HEK293 (cell line): ENCODE measurements around the gene EEF1AKMT1.

Source experiments
- CTCF ChIA-PET: fragments of 350-600 bp; formaldehyde crosslinking; extraction: SDS; loops from one replicate; lab custom pipeline; 2021; ENCODE audit warnings: antibody characterized with exemption; lab: Yijun Ruan, JAX
- POLR2A ChIA-PET: fragments of 300-600 bp; formaldehyde crosslinking; extraction: SDS; loops from one replicate; lab custom pipeline; 2020; ENCODE audit warnings: antibody characterized with exemption, inconsistent platforms; lab: Yijun Ruan, JAX
- H3K27ac ChIP-seq: fragments of 200-500 bp; sonication (Bioruptor generic); 2 replicates; pipeline ENCODE4 v1.5.1; 2014; ENCODE audit warnings: low read depth, low read length, control low read depth, inconsistent platforms; ENCODE audit errors: extremely low read depth
- H3K36me3 ChIP-seq, 2 experiments: fragments of 200-500 bp in 1 of 2; sonication (Bioruptor generic) in 1 of 2; 1 replicate in 1 of 2; 2 replicates in 1 of 2; pipeline ENCODE4 v1.5.1; 2014 to 2017; ENCODE audit warnings: inconsistent platforms in 2 of 2, low read length in 2 of 2; ENCODE audit not compliant: control insufficient read depth in 2 of 2, insufficient read depth in 1 of 2
- H3K4me1 ChIP-seq: fragments of 200-500 bp; sonication (Bioruptor generic); 2 replicates; pipeline ENCODE4 v1.5.1; 2014; ENCODE audit warnings: mild to moderate bottlenecking, low read length, inconsistent platforms; ENCODE audit not compliant: control insufficient read depth, insufficient read depth
- H3K4me3 ChIP-seq: 2 replicates; pipeline ENCODE4 v1.5.1; 2011; ENCODE audit warnings: low read depth, mild to moderate bottlenecking, control low read depth, low read length, moderate library complexity
- H3K9me3 ChIP-seq: fragments of 200-500 bp; sonication (Bioruptor generic); 2 replicates; pipeline ENCODE4 v1.5.1; 2014; ENCODE audit warnings: low read depth, low read length, inconsistent platforms; ENCODE audit not compliant: control insufficient read depth, insufficient read depth
- GLI4 ChIP-seq: fragments of 450-650 bp; formaldehyde crosslinking; IDR thresholded peaks from 2 replicates; pipeline ENCODE4 v1.5.1; 2016; ENCODE audit warnings: missing biosample characterization, missing genetic modification characterization
- OSR2 ChIP-seq: fragments of 450-650 bp; formaldehyde crosslinking; IDR thresholded peaks from 2 replicates; pipeline ENCODE4 v1.5.1; 2016; ENCODE audit warnings: missing biosample characterization, missing genetic modification characterization
- SETDB1 ChIP-seq: IDR thresholded peaks from one replicate; pipeline ENCODE4 v1.6.1; 2017; ENCODE audit warnings: mild to moderate bottlenecking, low read length, moderate library complexity, mixed read lengths; ENCODE audit not compliant: insufficient read length
- ZNF133 ChIP-seq: fragments of 450-650 bp; formaldehyde crosslinking; IDR thresholded peaks from 2 replicates; pipeline ENCODE4 v1.5.1; 2016; ENCODE audit warnings: missing biosample characterization, missing genetic modification characterization
- ZNF19 ChIP-seq: fragments of 450-650 bp; formaldehyde crosslinking; IDR thresholded peaks from 2 replicates; pipeline ENCODE4; 2016; ENCODE audit warnings: missing biosample characterization, missing genetic modification characterization, low read depth
- ZNF23 ChIP-seq: fragments of 450-650 bp; formaldehyde crosslinking; IDR thresholded peaks from 2 replicates; pipeline ENCODE4 v1.5.1; 2016; ENCODE audit warnings: missing biosample characterization, missing genetic modification characterization, borderline replicate concordance
- ZNF239 ChIP-seq: fragments of 450-650 bp; formaldehyde crosslinking; IDR thresholded peaks from 2 replicates; pipeline ENCODE4 v1.5.1; 2016; ENCODE audit warnings: missing biosample characterization, missing genetic modification characterization
- ZNF416 ChIP-seq: fragments of 450-650 bp; formaldehyde crosslinking; IDR thresholded peaks from 2 replicates; pipeline ENCODE4 v1.5.1; 2016; ENCODE audit warnings: missing biosample characterization, missing genetic modification characterization
- ZNF560 ChIP-seq: fragments of 450-650 bp; formaldehyde crosslinking; IDR thresholded peaks from 2 replicates; pipeline ENCODE4 v1.5.1; 2017; ENCODE audit warnings: missing biosample characterization, missing genetic modification characterization, borderline replicate concordance
- TF ChIP-seq, protein P1 (sequence below): fragments of 450-650 bp; formaldehyde crosslinking; IDR thresholded peaks from 2 replicates; pipeline ENCODE4 v1.5.1; 2017; ENCODE audit warnings: missing biosample characterization, missing genetic modification characterization
- TF ChIP-seq, protein P2 (sequence below): fragments of 450-650 bp; formaldehyde crosslinking; IDR thresholded peaks from 2 replicates; pipeline ENCODE4 v1.5.1; 2016; ENCODE audit warnings: missing biosample characterization, missing genetic modification characterization

EEF1AKMT1 gene

DNA sequence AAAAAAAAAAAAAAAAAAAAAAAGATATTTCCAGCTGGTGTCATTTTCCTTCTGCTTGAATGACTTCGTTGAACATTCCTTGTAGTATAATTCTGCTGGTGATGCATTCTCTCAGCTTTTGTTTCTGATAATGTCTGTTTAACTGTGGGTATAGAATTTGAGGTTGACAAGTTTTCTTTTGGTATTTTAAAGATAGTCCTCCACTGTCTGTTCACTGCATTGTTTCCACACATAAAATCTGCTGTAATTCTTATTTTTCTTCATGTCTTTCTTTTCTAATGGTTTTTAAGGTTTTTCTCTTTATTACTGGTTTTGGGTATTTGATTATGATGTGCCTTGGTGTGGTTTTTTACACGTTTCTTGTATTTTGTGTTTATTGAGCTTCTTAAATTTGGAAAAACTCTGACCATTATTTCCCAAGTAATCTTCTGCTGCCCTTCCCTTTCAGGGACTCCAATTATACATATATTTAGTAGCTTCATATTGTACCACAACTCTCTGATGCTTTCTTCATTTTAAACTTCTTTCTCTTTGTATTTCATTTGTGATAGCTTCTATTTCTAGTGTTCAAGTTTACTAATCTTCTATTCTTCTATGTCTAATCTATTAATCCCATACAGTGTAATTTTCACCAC is 6.3 kb downstream of the EEF1AKMT1 start:
- Histone ChIP-seq H3K9me3 (no peaks in the 10 kb centered on the region), H3K36me3 (peaks cover 0 to 19% of the 10 kb centered on the region in 2 experiments; a peak in 1 of 3 replicates), H3K4me1 (no peaks in the 10 kb centered on the region), H3K27ac (no peak overlapping the region), H3K4me3 (no peak overlapping the region)
- CTCF ChIA-PET, result interaction anchor here (0.9 kb wide), 1 partner anchor 51 kb away, joined by 4 read pairs; no protein-coding TSS in a partner anchor
- TF ChIP-seq ZNF19 (tag by site-specific recombination), result no peak
- peak; percentile 91 for TF ChIP-seq SETDB1
- TF ChIP-seq ZNF416, result no peak
- TF ChIP-seq, protein P1, sequence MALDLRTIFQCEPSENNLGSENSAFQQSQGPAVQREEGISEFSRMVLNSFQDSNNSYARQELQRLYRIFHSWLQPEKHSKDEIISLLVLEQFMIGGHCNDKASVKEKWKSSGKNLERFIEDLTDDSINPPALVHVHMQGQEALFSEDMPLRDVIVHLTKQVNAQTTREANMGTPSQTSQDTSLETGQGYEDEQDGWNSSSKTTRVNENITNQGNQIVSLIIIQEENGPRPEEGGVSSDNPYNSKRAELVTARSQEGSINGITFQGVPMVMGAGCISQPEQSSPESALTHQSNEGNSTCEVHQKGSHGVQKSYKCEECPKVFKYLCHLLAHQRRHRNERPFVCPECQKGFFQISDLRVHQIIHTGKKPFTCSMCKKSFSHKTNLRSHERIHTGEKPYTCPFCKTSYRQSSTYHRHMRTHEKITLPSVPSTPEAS, result no peak
- peak; percentile 87 for TF ChIP-seq ZNF133 (tag by site-specific recombination)
- TF ChIP-seq OSR2 (tag by site-specific recombination), result no peak
- POLR2A ChIA-PET, result no interaction called here

DNA sequence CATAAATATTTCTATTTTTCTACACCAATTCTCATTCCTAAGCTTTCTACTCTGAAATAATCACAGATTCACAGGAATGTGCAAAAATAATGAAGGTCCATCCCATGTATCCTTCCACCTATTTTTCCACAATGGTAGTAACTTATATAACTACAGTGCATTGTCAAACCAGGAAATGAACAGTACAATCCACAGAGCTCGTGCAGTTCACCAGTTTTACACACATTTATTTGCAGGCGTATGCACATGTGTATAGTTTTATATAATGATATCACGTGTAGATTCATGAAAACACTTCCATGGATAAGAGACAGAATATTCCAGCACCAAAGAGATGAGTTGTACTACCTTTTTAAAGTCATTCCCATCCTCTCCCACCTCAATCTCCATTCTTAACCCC is 12.9 kb downstream of the EEF1AKMT1 start:
- Histone ChIP-seq H3K36me3 (peaks cover 0 to 9% of the 10 kb centered on the region in 2 experiments; a peak in 1 of 3 replicates), H3K27ac (no peak overlapping the region), H3K4me3 (no peak overlapping the region)
- POLR2A ChIA-PET, result no interaction called here
- TF ChIP-seq GLI4 (tag by site-specific recombination), result no peak
- TF ChIP-seq ZNF23 (tag by site-specific recombination), result no peak
- TF ChIP-seq, all 188 proteins: peak for 0
- Histone ChIP-seq H3K4me1 (no peaks in the 10 kb centered on the region), H3K9me3 (no peaks in the 10 kb centered on the region)
- CTCF ChIA-PET, result no interaction called here

DNA sequence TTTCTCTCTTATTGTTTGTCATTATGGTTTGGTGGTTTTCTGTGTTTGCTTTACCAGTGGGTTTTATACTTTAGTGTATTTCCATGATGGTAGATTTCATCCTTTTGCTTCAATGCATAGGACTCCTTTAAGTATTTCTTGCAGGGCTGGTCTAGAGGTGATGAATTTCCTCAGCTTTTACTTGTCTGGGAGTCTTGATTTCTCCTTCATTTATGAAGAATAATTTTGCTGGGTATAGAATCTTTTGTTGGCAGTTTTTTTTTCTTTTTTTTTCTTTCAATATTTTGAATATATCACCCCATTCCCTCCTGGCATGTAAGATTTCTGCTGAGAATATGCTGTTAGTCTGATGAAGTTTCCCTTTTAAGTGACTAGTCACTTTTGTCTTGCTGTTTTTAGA is 19.8 kb downstream of the EEF1AKMT1 start:
- TF ChIP-seq SETDB1, result peak; percentile 88
- TF ChIP-seq, protein P2, sequence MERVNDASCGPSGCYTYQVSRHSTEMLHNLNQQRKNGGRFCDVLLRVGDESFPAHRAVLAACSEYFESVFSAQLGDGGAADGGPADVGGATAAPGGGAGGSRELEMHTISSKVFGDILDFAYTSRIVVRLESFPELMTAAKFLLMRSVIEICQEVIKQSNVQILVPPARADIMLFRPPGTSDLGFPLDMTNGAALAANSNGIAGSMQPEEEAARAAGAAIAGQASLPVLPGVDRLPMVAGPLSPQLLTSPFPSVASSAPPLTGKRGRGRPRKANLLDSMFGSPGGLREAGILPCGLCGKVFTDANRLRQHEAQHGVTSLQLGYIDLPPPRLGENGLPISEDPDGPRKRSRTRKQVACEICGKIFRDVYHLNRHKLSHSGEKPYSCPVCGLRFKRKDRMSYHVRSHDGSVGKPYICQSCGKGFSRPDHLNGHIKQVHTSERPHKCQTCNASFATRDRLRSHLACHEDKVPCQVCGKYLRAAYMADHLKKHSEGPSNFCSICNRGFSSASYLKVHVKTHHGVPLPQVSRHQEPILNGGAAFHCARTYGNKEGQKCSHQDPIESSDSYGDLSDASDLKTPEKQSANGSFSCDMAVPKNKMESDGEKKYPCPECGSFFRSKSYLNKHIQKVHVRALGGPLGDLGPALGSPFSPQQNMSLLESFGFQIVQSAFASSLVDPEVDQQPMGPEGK (tag by site-specific recombination), result no peak
- no peak overlapping the region for H3K4me3 ChIP-seq
- no peaks in the 10 kb centered on the region for H3K4me1 ChIP-seq
- peaks cover 0 to 12% of the 10 kb centered on the region in 2 experiments; a peak in 1 of 3 replicates for H3K36me3 ChIP-seq
- POLR2A ChIA-PET, result no interaction called here
- H3K9me3 ChIP-seq, result no peaks in the 10 kb centered on the region
- CTCF ChIA-PET, result no interaction called here
- H3K27ac ChIP-seq, result no peak overlapping the region

DNA sequence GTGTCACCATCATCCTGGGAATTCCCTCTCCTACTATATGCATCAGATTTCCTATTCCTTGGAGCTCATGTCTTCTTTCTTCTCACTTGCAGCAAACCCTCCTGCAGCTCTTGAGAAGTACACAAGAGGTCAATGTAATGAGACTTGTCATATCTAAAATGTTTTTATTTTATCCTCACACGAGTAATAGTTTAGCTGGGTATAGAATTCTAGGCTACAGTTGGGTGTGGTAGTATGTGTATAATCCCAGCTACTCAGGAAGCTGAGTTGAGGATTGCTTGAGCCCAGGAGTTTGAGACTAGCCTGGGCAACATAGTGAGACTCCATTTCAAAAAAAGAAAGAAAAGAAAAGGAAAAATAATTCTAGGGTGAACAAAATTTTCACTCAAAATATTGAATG is 24.4 kb downstream of the EEF1AKMT1 start:
- TF ChIP-seq ZNF239 (tag by site-specific recombination) (no peak), ZNF560 (tag by site-specific recombination) (no peak)
- ChIA-PET POLR2A (no interaction called here), CTCF (no interaction called here)
- Histone ChIP-seq H3K4me1 (no peaks in the 10 kb centered on the region), H3K27ac (no peak overlapping the region), H3K4me3 (no peak overlapping the region), H3K36me3 (no peaks in the 10 kb centered on the region), H3K9me3 (no peaks in the 10 kb centered on the region)
